ENCODE data around the gene C10orf105.

Gene C10orf105

GRCh38 chr10:71666639-71667386 is 52.8 kb downstream of the C10orf105 start:
- H3K27ac ChIP-seq (ENCODE audit: low read depth, low read length) = no peak overlapping the region
- H3K9me3 ChIP-seq (ENCODE audit: control insufficient read depth, insufficient read depth, low read depth, low read length) = no peaks in the 10 kb centered on the region
- H3K4me1 ChIP-seq (ENCODE audit: control insufficient read depth, insufficient read depth, low read length) = peaks cover 16% of the 10 kb centered on the region
- no peak overlapping the region for H3K9ac ChIP-seq (ENCODE audit: low read length)
- H3K4me3 ChIP-seq (ENCODE audit: low read depth, low read length) = no peak overlapping the region
- H3K27me3 ChIP-seq (ENCODE audit: control insufficient read depth, insufficient read depth, low read length) = peaks cover 10% of the 10 kb centered on the region; the same call in 1 of the 2 replicates
- no peaks in the 10 kb centered on the region for H3K36me3 ChIP-seq (ENCODE audit: control insufficient read depth, insufficient read depth, low read length)

GRCh38 chr10:71665456-71665855 is 54.1 kb downstream of the C10orf105 start:
- no peak overlapping the region for H3K27ac ChIP-seq (ENCODE audit: low read depth, low read length)
- no peak overlapping the region for H3K9ac ChIP-seq (ENCODE audit: low read length)
- peaks cover 23% of the 10 kb centered on the region for H3K4me1 ChIP-seq (ENCODE audit: control insufficient read depth, insufficient read depth, low read length)
- peaks cover 10% of the 10 kb centered on the region; the same call in 1 of the 2 replicates for H3K27me3 ChIP-seq (ENCODE audit: control insufficient read depth, insufficient read depth, low read length)
- H3K36me3 ChIP-seq (ENCODE audit: control insufficient read depth, insufficient read depth, low read length) = no peaks in the 10 kb centered on the region
- H3K9me3 ChIP-seq (ENCODE audit: control insufficient read depth, insufficient read depth, low read depth, low read length) = no peaks in the 10 kb centered on the region
- no peak overlapping the region for H3K4me3 ChIP-seq (ENCODE audit: low read depth, low read length)

- no peak overlapping the region for H3K27ac ChIP-seq (ENCODE audit: low read depth, low read length)
- peaks cover 24% of the 10 kb centered on the region for H3K4me1 ChIP-seq (ENCODE audit: control insufficient read depth, insufficient read depth, low read length)
- no peak overlapping the region for H3K9ac ChIP-seq (ENCODE audit: low read length)
- H3K4me3 ChIP-seq (ENCODE audit: low read depth, low read length) = no peak overlapping the region
- no peaks in the 10 kb centered on the region for H3K36me3 ChIP-seq (ENCODE audit: control insufficient read depth, insufficient read depth, low read length)
- H3K27me3 ChIP-seq (ENCODE audit: control insufficient read depth, insufficient read depth, low read length) = peaks cover 12% of the 10 kb centered on the region
- no peaks in the 10 kb centered on the region for H3K9me3 ChIP-seq (ENCODE audit: control insufficient read depth, insufficient read depth, low read depth, low read length)
Observed at GRCh38 chr10:71664585-71664984, 55.0 kb downstream of the C10orf105 start.

- no peak overlapping the region for H3K9ac ChIP-seq (ENCODE audit: low read length)
- H3K9me3 ChIP-seq (ENCODE audit: control insufficient read depth, insufficient read depth, low read depth, low read length) = no peaks in the 10 kb centered on the region
- no peaks in the 10 kb centered on the region for H3K36me3 ChIP-seq (ENCODE audit: control insufficient read depth, insufficient read depth, low read length)
- H3K27ac ChIP-seq (ENCODE audit: low read depth, low read length) = no peak overlapping the region
- H3K4me1 ChIP-seq (ENCODE audit: control insufficient read depth, insufficient read depth, low read length) = peaks cover 37% of the 10 kb centered on the region
- H3K27me3 ChIP-seq (ENCODE audit: control insufficient read depth, insufficient read depth, low read length) = peaks cover 24% of the 10 kb centered on the region
- no peak overlapping the region for H3K4me3 ChIP-seq (ENCODE audit: low read depth, low read length)
Observed at GRCh38 chr10:71663311-71663710, 56.3 kb downstream of the C10orf105 start.

- H3K27me3 ChIP-seq (ENCODE audit: control insufficient read depth, insufficient read depth, low read length) = peaks cover 27% of the 10 kb centered on the region
- peaks cover 49% of the 10 kb centered on the region for H3K4me1 ChIP-seq (ENCODE audit: control insufficient read depth, insufficient read depth, low read length)
- H3K4me3 ChIP-seq (ENCODE audit: low read depth, low read length) = no peak overlapping the region
- no peak overlapping the region for H3K27ac ChIP-seq (ENCODE audit: low read depth, low read length)
- H3K9ac ChIP-seq (ENCODE audit: low read length) = no peak overlapping the region
- H3K36me3 ChIP-seq (ENCODE audit: control insufficient read depth, insufficient read depth, low read length) = no peaks in the 10 kb centered on the region
- no peaks in the 10 kb centered on the region for H3K9me3 ChIP-seq (ENCODE audit: control insufficient read depth, insufficient read depth, low read depth, low read length)
Observed at GRCh38 chr10:71661779-71662336, 57.7 kb downstream of the C10orf105 start.
